Type B pancreatic cell (in vitro differentiated cells): Measurements from ENCODE around the gene REEP3. TPM values are rescaled to one million over a fixed set of nuclear protein-coding genes. Genes with fewer than 3 reads are reported as not detected.

Experiments
- DNase-seq: peaks from one replicate; pipeline ENCODE4 v3.0.0; 2021; ENCODE audit warnings: mixed read lengths; ENCODE audit not compliant: unreplicated experiment; ENCODE audit errors: extremely low spot score
- H3K27ac Mint-ChIP-seq: 2 replicates; pipeline ENCODE4 v1.8.0; 2021; ENCODE audit warnings: mild to moderate bottlenecking, mixed read lengths
- H3K27me3 Mint-ChIP-seq: 2 replicates; pipeline ENCODE4 v1.8.0; 2021; ENCODE audit warnings: mixed read lengths
- H3K36me3 Mint-ChIP-seq: 2 replicates; pipeline ENCODE4 v1.8.0; 2021; ENCODE audit warnings: mixed read lengths
- H3K4me1 Mint-ChIP-seq: one replicate; pipeline ENCODE4 v1.8.0; 2021; ENCODE audit warnings: mixed read lengths; ENCODE audit not compliant: unreplicated experiment
- H3K4me3 Mint-ChIP-seq: 2 replicates; pipeline ENCODE4 v1.8.0; 2021; ENCODE audit warnings: mild to moderate bottlenecking, mixed read lengths
- H3K9me3 Mint-ChIP-seq: 2 replicates; pipeline ENCODE4 v1.8.0; 2021; ENCODE audit warnings: mixed read lengths
- total RNA-seq: library from RNA; stranded (reverse); gene quantifications from 2 replicates; pipeline ENCODE4 v1.2.1, GENCODE V29; 2021; ENCODE audit warnings: low replicate concordance
- TF ChIP-seq, protein P1 (sequence below): fragments of 200-600 bp; sonication (generic); conservative IDR thresholded peaks from 2 replicates; pipeline ENCODE4 v1.5.0; 2021; ENCODE audit warnings: antibody characterized with exemption, mild to moderate bottlenecking

Gene REEP3
- total RNA-seq, 1 donor from 2014 or later: 38.1 TPM

DNA sequence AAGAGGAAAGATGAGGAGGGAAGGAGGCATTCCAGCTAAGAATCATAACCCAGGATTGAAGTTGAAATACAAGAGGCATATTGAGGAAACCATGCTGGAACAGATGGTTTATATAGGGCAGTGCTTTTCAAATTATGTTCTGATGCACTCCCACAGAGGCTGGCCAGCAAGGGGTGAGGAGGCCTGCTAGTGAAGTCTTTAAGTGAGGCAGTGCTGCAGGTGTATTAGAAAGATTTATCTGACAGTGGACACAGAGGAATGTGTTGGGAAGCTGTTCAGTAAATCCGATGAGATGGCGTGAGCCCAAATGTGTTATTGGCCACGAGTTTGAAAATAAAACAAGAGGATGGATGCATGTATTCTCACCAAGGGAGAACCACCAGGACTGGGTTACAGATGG, 28.6 kb downstream of the REEP3 start:
- TF ChIP-seq, protein P1, sequence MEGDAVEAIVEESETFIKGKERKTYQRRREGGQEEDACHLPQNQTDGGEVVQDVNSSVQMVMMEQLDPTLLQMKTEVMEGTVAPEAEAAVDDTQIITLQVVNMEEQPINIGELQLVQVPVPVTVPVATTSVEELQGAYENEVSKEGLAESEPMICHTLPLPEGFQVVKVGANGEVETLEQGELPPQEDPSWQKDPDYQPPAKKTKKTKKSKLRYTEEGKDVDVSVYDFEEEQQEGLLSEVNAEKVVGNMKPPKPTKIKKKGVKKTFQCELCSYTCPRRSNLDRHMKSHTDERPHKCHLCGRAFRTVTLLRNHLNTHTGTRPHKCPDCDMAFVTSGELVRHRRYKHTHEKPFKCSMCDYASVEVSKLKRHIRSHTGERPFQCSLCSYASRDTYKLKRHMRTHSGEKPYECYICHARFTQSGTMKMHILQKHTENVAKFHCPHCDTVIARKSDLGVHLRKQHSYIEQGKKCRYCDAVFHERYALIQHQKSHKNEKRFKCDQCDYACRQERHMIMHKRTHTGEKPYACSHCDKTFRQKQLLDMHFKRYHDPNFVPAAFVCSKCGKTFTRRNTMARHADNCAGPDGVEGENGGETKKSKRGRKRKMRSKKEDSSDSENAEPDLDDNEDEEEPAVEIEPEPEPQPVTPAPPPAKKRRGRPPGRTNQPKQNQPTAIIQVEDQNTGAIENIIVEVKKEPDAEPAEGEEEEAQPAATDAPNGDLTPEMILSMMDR: no peak
- Mint-ChIP-seq H3K4me3 (no peak overlapping the region), H3K27ac (no peak overlapping the region), H3K9me3 (peaks cover 9% of the 10 kb centered on the region), H3K36me3 (peaks cover 26% of the 10 kb centered on the region), H3K27me3 (no peaks in the 10 kb centered on the region), H3K4me1 (peaks cover 9% of the 10 kb centered on the region)
- DNase-seq: no peak

DNA sequence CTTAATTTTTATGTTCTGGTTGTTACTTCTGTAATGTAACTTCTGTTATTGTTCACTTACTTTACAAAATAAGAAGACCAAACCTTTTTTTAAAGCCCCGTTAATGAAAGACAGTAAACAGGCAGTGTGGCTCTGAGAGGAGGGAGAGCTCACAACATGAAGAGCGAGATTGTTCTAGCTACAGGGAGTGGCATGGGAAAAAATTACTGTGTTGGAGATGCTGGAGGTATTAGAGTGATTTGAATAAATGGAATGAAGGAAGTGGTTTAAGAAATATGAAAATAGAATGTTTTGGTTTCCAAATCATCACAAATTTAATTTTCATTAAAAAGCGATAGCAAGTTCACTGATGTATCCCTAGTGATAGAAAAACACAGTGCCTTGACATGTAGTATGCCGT, 31.8 kb downstream of the REEP3 start:
- Mint-ChIP-seq H3K36me3 (peaks cover 17% of the 10 kb centered on the region), H3K9me3 (peaks cover 9% of the 10 kb centered on the region), H3K4me1 (peaks cover 4% of the 10 kb centered on the region), H3K27ac (peak overlapping the region; percentile 92), H3K4me3 (peak overlapping the region; percentile 33), H3K27me3 (no peaks in the 10 kb centered on the region)
- DNase-seq: no peak
- TF ChIP-seq, protein P1: no peak

DNA sequence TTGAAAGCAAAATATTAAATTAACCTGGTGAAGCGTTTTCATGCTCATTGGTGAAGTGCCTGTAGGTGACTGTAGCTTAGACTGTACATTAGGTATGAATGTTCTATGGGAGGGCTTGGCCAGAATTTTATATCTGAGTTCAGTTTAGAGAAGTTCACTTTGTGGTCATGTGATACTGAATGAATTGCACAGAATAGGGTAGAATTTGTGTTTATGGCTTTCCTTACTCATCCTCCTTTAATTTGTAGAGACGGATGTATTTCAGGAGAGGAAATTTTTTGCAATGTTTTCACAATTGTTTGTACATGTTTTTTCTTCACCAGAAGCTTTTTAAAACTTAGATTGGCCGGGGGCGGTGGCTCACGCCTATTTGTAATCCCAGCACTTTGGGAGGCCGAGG, 32.3 kb downstream of the REEP3 start:
- Mint-ChIP-seq H3K36me3 (peaks cover 17% of the 10 kb centered on the region), H3K4me3 (peak overlapping the region; percentile 33), H3K4me1 (peaks cover 3% of the 10 kb centered on the region), H3K9me3 (peaks cover 9% of the 10 kb centered on the region), H3K27me3 (no peaks in the 10 kb centered on the region), H3K27ac (peak overlapping the region; percentile 92)
- TF ChIP-seq, protein P1: no peak
- DNase-seq: no peak

DNA sequence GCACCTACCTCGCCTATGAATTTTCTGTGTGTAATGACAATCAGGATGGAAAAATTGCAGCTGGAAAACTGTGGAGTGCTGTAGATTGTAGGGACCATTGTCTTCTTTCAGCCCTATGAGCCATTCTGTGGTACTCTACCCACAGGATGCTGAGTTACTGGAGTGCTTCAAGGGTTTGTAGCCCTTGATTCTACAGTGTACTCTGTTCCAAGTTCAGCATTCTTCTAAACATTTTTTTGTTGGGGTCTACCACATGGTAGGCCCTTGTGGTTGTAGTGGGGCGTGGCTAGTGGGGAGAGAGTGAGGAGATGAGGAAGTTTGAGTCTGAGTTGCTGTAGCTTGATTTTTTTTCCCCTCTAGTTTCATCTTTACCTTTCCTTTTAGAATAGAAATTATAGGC, 33.5 kb downstream of the REEP3 start:
- H3K27ac Mint-ChIP-seq: peak overlapping the region; percentile 35
- H3K36me3 Mint-ChIP-seq: peaks cover 17% of the 10 kb centered on the region
- H3K27me3 Mint-ChIP-seq: no peaks in the 10 kb centered on the region
- peaks cover 9% of the 10 kb centered on the region for H3K9me3 Mint-ChIP-seq
- peaks cover 3% of the 10 kb centered on the region for H3K4me1 Mint-ChIP-seq
- no peak for DNase-seq
- H3K4me3 Mint-ChIP-seq: no peak overlapping the region
- TF ChIP-seq, protein P1: no peak

DNA sequence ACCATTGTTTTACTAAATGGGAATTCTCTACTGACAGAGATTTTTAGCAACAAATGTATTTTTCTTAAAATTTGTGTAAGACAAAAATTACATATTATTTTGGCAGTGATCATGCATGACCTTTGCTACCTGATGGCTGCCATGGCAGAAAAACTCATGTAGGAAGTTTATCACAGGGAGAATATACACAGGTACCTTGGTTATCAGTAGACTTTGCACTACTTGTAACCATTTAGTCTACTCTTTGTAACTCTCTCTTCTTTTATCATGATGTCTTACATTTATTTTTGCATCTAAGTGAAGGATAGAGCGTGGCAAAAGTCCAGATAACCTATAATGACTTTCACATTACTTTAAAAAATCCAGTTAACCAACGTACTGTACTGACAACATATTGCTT, 34.1 kb downstream of the REEP3 start:
- no peak overlapping the region for H3K4me3 Mint-ChIP-seq
- TF ChIP-seq, protein P1: no peak

More for the DNA sequence above, 34.1 kb downstream of the REEP3 start:
- Mint-ChIP-seq H3K27ac (peak overlapping the region; percentile 57), H3K4me1 (peaks cover 3% of the 10 kb centered on the region), H3K27me3 (no peaks in the 10 kb centered on the region), H3K9me3 (peaks cover 9% of the 10 kb centered on the region), H3K36me3 (peaks cover 17% of the 10 kb centered on the region)
- DNase-seq: no peak
